Fibroblast of the aortic adventitia (primary cell): ENCODE results near the gene CACNA1H. TPM values are rescaled to one million over a fixed set of nuclear protein-coding genes. Genes with fewer than 3 reads are reported as not detected.

Experiments
- DNase-seq: peaks from one replicate; pipeline ENCODE4 v3.0.0-alpha.2; 2010; ENCODE audit warnings: low read depth
- H3K4me3 ChIP-seq: 2 replicates; pipeline ENCODE4 v1.5.1; 2011; ENCODE audit warnings: low read depth, mild to moderate bottlenecking, control low read depth, low read length, moderate library complexity
- CTCF ChIP-seq: IDR thresholded peaks from 2 replicates; pipeline ENCODE4 v1.5.1; 2011; ENCODE audit warnings: mild to moderate bottlenecking, low read length, control low read depth, inconsistent platforms; ENCODE audit not compliant: insufficient read depth
- total RNA-seq: library from RNA; depleted of rRNA; stranded (reverse); fragments of >200 nt; gene quantifications from 2 replicates; pipeline ENCODE4 v1.2.3, GENCODE V29; 2012; ENCODE audit warnings: low replicate concordance

The CACNA1H gene
- total RNA-seq, 1 donor: not detected

- no peak for DNase-seq
- TF ChIP-seq CTCF: no peak
- H3K4me3 ChIP-seq: no peak overlapping the region
Measured at GRCh38 chr16:1220841-1221627, 68.1 kb downstream of the CACNA1H start.

- no peak for DNase-seq
- no peak for TF ChIP-seq CTCF
Measured at GRCh38 chr16:1221628-1222552, 69.0 kb downstream of the CACNA1H start.

GRCh38 chr16:1222553-1223354 is 69.8 kb downstream of the CACNA1H start:
- no peak overlapping the region for H3K4me3 ChIP-seq

More at GRCh38 chr16:1221628-1222552, 69.0 kb downstream of the CACNA1H start:
- no peak overlapping the region for H3K4me3 ChIP-seq

GRCh38 chr16:1223355-1224214 is 70.7 kb downstream of the CACNA1H start:
- H3K4me3 ChIP-seq: no peak overlapping the region
- TF ChIP-seq CTCF: no peak
- no peak for DNase-seq

More at GRCh38 chr16:1222553-1223354, 69.8 kb downstream of the CACNA1H start:
- DNase-seq: no peak
- TF ChIP-seq CTCF: no peak

- no peak overlapping the region for H3K4me3 ChIP-seq
- no peak for TF ChIP-seq CTCF
- no peak for DNase-seq
Measured at GRCh38 chr16:1224558-1224957, 71.7 kb downstream of the CACNA1H start.
